ENCODE data around the gene GAS2.

Gene GAS2

DNA sequence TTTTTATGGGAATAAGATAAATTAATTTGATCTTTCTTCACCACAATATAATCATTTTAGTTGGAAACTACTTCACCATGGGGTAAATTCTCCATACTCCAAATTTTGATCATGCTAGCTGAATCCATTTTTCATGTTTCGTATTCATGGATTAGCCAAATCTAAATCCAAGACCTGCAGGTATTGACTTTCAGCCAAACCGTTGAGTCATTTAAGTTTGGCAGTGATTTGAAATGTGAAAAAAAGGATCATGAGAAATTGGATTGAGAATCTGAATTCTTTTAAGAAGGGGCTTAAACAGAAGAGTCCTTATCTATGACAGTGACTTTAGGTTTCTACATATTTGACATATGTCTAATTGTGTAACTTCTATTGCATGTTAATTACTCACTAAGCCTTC is 5.3 kb downstream of the GAS2 start:
- no peak for DNase-seq (ENCODE audit: low read depth, low spot score)

DNA sequence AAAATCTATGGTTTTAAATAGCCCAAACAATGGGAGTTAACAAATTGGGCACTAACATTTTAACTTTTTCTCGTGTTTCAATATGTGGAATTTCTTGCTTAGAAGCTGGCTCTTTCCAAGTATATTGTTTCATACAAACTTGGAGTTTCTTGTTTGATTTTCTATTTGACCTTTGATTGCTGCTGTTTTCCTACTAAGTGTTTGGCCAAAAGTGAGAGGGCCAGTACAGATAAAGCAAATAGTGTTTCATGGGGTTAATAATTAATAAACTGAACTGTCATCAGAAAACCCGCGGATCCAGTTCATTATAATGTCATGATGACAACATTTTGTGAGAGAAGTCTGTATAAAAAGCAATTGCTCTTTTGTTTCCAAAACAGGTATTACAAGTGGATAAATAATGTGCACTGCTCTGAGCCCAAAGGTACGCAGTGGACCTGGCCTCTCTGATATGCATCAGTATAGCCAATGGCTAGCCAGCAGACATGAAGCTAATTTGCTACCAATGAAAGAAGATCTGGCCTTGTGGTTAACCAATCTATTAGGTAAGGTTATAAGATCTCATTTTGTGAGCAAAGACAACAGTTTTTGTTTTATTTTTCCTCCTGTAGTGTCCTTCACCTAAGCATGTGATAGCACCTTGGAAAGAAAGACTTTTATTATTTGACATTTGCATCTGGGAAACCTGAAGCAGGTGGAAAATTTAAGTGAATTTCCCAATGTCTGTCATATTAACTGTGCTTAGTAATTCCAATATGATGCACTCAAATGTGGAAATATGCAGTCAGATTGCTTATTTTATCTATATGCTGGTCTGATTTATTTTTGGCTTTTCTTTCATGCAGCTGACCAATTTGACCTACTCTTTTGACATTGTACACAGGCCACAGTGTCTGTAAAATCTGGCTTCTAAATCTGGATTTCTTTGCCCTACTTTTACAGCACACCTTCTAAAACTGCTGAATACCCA is 8.3 kb downstream of the GAS2 start:
- DNase-seq (ENCODE audit: low read depth, low spot score), result no peak

DNA sequence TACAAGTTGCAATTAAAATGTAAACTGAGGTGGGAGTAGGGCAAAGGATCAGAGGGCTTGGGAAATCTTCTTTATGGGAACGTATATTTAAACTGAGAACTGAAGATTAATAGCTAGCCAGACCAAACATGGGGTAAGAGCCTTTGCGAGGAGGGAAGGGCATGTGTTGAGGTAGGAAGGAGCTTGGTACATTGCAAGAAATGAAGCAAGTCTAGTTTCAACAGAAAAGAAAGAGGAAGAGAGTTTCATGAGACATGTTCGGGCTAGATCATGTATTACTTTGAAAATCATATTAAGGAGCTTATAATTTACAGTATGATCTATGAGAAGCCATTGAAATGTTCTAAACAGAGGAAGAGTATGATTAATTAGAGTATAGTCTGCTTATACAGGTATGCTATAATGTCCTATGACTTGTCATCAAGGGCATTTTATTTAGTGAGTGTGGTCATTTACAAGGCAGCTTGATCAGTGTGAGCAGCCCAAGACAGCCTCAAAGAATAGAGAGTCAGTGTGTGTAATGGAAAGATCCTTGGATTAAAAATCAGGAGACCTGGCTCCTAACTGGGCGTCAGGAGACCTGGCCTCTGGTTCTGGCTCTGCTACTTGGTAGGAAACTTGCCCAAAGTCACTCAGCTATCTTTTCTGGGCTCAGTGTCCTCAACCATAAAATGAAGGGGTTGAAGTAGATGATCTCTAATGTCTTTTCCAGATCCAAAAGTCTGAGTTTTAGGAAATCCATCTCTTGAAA is 10.9 kb downstream of the GAS2 start:
- no peak for DNase-seq (ENCODE audit: low read depth, low spot score)

DNA sequence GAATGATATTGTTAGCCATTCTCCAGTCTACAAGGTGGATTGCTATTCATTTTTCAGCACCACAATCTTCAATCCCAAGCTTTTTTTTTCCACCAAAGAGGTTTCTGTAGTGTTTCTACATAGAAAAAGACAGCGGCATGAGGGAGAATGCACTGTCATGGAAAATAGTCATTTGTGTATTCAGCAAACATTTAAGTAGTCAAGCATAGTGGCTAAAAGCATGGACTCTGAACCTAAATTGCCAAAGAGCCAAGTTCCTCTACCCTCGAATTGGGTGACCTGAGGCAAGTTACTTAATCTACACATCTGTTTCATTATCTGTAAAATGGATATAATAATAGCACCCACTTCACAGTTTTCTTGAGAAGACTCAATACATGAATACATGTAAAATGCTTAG is 14.2 kb downstream of the GAS2 start:
- no peak for DNase-seq (ENCODE audit: low read depth, low spot score)

DNA sequence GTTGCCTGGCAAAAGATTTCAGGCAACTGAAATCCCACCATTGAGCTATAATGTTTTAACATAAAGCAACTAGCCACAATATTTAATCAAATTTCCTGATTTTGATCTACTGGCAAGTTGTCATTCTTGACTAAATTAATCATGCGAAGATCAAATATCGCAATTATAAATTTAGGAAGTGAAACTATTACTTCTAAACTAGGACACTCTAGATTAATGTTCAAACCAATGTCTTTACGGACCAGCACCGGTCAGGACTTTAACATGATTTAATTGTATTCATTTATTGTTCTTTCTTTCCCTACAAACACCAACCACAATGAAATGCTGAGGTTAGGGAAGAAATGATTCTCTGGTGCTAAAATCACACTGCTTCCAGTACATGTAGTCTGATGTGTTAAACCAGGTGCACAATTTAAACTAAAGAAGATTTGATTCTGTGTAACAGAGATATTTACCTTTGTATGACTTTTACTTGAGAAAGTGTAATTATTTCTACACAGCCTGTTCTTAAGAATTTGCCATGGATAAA is 14.9 kb downstream of the GAS2 start:
- no peak for DNase-seq (ENCODE audit: low read depth, low spot score)

DNA sequence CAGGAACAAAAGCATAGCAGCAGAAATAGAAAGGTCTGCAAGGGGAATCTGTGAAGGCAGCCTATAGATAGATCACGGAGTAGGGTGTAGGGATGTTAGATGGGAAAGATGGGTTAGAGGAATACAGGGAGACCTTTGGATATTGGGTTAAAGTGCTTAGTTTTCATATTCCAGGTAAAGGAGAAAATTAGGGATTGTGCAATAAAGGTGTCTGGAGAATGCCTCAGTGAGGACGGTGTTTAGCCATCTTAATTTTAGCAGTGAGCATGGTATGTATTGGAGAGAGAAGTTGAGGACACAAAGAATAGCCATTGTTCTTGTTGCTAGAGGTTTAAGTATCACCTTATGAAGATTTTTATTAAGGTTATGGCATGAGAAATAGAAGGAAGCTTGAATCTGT is 17.7 kb downstream of the GAS2 start:
- DNase-seq (ENCODE audit: low read depth, low spot score), result no peak

DNA sequence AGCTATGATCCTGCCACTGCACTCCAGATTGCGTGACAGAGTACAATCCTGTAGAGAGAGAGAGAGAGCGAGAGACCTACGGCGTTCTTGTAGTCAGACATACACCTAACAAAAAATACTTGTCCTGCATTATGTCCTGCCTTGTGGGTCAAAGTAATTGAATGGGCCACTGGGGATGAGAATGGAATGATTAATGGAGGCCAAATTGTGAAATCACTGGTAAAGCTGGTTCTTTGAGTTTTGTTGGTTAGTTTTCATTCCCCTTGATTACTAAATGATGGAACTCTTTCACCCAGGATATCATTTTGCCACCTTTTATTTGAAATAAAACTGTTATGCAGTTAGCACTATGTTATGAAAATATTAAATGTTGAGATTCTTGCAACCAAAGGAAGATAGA is 18.7 kb downstream of the GAS2 start:
- DNase-seq (ENCODE audit: low read depth, low spot score), result no peak

DNA sequence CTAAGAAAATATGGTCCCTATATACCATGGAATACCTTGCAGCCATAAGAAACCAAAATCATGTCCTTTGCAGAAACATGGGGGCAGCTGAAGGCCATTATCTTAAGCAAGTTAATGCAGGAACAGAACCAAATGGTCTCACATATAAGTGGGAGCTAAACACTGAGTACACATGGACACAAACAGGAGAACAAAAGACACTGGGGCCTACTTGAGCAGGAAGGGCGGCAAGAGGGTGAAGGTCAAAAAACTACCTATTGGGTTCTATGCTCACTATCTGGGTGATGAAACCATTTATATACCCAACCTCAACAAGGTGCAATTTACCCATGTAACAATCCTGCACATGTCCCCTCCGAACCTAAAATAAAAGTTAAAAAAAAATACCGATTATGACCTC is 22.5 kb downstream of the GAS2 start:
- DNase-seq (ENCODE audit: low read depth, low spot score), result no peak

DNA sequence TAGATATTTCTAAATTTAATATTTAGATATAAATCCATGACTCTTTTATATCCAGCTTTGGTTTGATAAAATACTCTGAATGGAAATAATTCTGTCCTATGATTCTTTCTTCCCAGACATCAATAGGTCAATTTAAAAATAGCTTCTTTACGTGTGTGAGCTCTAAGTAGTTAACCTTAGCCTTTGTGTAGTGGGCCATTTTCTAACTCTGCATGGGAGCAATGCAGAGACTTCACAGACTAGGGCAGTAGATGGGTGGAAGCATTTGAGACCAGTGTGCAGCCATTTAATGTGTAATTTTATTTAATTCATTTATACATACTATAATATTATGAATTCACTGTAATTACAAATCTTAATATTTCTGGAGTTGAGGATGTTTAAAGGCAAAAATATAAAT is 23.8 kb downstream of the GAS2 start:
- no peak for DNase-seq (ENCODE audit: low read depth, low spot score)

DNA sequence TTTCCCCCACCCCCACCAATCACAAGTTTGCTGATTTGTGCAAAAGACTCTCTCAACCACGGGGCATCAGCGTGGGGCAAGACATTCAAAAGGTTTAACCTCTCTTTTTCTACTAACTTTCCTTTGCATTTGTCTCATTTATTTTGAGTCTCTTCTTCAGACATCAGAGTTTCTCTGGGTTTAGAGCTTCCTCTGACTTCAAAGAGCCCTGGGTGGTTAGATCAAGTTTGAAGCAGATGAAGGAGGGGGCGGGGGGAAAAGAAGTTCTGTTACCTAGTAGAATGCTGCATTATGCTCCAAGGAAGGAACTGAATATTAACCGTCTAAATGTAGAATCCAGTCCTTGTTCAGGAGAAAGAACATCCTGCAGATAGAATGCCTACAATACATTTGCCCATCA is 24.5 kb downstream of the GAS2 start:
- no peak for DNase-seq (ENCODE audit: low read depth, low spot score)

DNA sequence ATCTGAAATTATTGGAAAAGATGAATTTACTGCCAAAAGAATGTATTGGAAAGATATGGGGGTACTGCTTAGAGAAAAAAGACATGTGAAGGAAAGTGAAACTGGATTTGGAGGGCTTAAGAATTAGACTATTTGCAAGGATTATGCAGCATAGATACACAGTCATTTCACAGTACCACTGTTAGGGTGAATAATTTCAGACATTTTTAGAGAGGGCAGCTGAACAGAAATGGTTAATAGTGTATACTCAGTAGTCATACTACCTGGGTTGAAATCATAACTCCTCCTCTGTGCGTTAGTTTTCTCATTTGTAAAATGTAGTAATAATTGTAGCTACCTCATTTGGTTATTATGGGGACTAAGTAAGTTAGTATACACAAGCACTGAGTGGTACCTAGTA is 33.0 kb downstream of the GAS2 start:
- DNase-seq (ENCODE audit: low read depth, low spot score), result no peak

DNA sequence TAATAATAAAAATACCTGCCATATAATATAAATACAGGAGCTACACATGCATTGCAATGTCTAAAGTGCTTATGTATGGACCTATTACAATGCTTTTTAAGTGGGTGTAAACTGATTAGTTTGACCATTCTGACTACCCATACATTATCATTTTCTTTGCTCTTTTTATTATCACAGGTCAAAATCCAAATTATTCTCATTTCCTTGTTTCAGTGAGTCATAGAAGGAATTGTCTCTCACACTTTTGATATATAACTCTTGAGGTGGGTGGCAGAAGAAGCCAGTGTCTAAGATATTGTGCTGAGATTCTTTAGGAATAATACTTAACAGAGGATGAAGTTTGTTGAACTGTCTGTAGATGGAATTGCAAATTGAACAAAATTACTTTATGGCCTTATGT is 35.6 kb downstream of the GAS2 start:
- no peak for DNase-seq (ENCODE audit: low read depth, low spot score)

DNA sequence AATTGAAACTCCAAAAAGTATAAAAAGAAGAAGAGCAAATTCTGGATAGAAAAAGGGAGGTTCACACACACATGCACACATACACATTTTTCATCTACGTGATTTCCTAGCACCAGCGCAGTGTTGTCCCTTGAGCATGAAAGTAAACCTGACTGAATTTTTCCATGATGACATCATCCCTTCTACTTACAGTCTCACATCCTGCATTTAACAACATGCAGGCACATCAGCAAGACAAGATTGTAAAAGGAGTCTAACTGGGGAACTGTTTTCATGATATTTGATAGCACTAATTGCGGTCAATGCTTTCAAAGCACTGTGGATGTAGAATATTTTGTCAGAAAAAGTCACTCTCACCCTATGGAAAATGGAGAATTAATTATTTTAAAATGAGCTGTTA is 36.6 kb downstream of the GAS2 start:
- peak; percentile 31 for DNase-seq (ENCODE audit: low read depth, low spot score)

DNA sequence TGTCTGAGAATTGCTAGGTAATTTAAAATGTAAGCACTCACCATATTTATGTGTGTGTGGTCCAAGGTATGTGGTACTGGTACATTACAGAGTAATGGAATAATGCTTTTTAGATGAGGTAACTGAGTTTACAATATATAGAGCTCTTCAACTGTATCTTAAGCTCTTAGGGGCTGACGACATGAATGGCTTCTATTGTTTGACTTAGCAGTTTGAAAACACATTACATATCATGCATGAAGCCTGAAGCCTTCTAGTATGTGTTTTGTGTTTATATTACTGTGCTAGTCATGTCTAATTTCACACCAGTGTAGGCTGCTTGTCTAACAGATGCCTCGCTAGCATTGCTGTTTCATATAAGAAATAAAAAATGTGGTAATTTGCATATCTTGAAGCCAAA is 37.2 kb downstream of the GAS2 start:
- DNase-seq (ENCODE audit: low read depth, low spot score), result no peak

DNA sequence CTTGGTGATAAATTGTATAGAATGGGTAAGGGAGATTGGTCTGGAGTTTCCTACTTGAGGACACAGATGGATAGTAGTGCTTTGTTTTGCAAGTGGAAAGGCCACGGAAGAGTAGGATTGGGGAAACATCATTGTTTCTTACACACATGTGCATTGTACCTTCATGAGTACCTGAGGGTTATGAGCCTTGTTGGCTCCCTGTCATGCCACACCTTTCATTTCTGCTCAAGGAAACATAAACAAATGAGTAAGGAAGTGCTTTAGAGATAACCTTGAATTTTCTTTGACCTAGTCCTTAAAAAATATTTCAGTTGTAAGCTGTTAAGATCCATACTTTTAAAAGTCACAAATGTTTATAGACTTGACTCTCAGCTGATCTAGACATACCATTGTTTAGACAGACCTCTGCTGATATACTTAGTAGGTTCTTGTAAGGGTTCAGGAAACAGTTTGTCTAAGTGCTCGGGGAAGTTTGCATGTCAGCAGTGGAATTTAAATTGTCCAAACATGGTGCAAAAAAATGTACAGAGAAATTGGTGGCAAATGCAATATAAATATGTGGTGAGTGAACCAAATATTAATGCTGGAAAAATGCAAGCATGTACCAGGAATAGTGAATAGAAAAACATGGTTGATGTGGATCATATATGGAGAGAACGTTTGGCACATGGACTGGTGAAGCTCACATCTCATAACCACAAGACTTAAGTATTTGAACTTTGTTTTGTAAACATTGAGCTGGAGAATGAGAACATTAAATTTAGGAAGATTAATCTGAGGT is 40.9 kb downstream of the GAS2 start:
- DNase-seq (ENCODE audit: low read depth, low spot score), result no peak

DNA sequence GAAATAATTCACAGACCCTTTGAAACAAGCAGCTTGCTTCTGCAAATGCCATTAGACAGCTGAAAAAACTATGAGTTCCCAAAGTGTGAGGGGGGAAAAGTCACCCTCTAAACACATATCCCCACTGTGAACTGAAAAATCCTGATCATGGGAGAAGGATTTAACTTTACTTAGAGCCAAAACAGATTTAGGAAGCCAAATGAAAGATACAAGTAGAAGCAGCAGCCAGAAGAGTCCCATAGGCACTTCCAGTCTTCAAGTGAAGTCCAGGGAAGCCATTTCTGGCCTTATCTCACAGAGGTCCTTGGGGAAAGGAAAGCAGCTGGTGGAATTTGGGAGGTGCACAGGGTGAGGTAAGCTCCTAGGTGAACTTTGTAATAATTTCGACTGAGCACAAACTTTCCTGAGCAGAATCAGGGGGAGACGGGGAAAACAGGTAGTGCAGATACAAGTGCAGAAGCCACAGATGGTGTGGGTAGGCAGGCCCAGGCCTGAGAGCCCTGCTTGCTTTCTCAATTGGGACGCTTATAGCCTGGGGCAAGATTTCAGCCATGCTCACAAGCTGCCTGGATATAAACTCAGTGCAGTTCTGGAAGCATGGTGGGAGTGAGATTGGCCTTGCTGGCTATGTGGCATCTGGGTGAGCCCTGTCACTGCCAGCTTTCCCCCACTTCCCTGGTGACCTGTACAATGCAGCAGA is 44.8 kb downstream of the GAS2 start:
- no peak for DNase-seq (ENCODE audit: low read depth, low spot score)

DNA sequence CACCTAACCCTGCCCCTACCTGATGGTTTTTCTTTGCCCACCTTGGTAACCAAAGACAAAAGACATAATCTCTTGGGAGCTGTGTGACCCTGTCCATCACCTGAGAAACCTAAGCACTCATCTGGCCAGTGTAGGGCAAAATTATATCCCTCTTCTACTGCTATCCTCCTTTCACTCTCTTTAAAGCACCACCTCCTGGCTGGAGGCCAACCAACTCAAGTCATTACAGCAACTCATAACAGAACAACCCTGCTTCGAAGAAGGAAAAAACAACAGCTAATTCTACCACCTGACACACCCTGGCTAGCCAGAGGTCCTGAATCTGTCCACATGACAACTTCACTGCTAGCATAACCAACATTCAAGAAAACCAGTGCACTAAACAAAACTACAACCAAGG is 45.5 kb downstream of the GAS2 start:
- no peak for DNase-seq (ENCODE audit: low read depth, low spot score)

DNA sequence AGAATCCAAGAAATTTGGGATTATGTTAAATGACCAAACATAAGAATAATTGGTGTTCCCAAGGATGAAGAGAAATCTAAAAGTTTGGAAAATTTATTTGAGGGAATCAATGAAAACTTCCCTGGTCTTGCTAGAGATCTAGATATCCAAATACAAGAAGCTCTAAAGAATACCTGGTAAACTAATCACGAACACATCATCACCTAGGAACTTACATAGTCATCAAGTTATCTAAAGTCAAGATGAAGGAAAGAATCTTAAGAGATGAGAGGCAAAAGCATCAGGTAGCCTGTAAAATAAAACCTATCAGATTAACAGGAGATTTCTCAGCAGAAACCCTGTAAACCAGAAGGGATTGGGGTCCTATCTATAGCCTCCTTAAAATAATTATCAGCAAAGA is 46.9 kb downstream of the GAS2 start:
- DNase-seq (ENCODE audit: low read depth, low spot score), result no peak

DNA sequence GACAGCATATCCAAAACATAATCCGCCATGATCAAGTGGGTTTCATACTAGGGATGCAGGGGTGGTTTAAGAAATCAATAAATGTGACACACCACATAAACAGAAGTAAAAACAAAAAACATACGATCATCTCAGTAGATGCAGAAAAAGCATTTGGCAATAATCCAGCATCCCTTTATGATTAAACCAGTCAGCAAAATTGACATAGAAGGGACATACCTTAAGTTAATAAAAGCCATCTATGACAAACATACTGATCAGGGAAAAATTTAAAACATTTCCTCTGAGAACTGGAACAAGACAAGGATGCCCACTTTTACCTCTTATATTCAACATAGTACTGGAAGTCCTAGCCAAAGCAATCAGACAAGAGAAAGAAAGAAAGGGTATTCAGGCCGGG is 49.6 kb downstream of the GAS2 start:
- DNase-seq (ENCODE audit: low read depth, low spot score), result no peak

DNA sequence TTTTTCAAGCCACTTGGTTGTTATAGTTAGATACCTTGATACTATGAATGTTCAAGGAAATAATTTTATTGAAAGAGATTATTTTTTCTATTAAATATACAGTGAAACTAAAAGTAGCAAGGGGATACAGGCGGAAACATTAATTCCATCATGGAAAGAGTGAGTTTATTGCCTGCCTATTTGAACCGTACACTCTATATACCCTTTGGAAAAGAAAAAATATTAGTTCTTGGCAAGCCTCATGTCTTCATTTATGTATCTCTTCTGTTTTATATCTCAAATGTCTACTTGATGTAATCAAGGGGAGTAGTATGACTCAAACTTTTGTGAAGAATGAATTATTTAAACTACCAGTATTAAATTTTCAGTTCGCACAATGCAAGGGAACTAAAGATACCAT is 54.0 kb downstream of the GAS2 start:
- no peak for DNase-seq (ENCODE audit: low read depth, low spot score)

DNA sequence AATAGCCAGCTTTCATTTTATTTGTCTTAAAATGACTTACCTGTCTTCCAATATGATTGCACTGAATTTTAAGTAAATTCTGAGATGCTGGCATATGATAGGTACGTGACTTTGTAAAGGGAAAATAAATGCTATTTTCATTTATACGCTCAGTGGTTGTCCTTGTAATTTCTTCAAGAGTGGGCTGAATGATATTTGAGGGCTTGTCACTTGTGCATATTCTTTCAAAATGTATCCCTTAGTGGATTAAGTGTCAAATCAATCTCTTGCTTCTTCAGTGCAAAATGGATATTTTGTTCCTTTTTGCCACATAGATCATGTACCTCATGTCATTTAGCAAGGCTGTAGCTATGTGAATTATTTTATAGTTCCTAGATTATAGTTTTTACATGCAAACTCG is 56.9 kb downstream of the GAS2 start:
- no peak for DNase-seq (ENCODE audit: low read depth, low spot score)
